Esophagus squamous epithelium (tissue), 5 donors: ENCODE measurements around the gene SNX21. TPM values are rescaled to one million over a fixed set of nuclear protein-coding genes. Genes with fewer than 3 reads are reported as not detected.

Experiments
- DNase-seq: peaks from one replicate; lab custom pipeline; 2025; lab: John Stamatoyannopoulos, UW
- H3K27ac ChIP-seq, 4 donors: fragments of 200-600 bp; sonication (generic); one replicate each; pipeline ENCODE4 v1.5.1; 2016 to 2019; ENCODE audit warnings: mild to moderate bottlenecking in 1 of 4
- H3K27me3 ChIP-seq, 4 donors: fragments of 200-600 bp; sonication (generic); 1 replicate in 3 of 4; 2 replicates in 1 of 4; pipeline versions ENCODE4 v1.5.1 to v1.6.0; 2017 to 2021; ENCODE audit warnings: antibody characterized with exemption in 1 of 4
- H3K36me3 ChIP-seq, 3 donors: fragments of 200-600 bp; sonication (generic); one replicate each; pipeline ENCODE4 v1.5.1; 2016 to 2019
- H3K4me1 ChIP-seq, 3 donors: fragments of 200-600 bp; sonication (generic); one replicate each; pipeline ENCODE4 v1.5.1; 2017 to 2019
- H3K4me3 ChIP-seq, 4 donors: fragments of 200-600 bp; sonication (generic); 1 replicate in 3 of 4; 2 replicates in 1 of 4; pipeline ENCODE4 v1.5.1; 2016 to 2019; ENCODE audit warnings: mild to moderate bottlenecking in 2 of 4, moderate library complexity in 1 of 4
- H3K9me3 ChIP-seq, 3 donors: fragments of 200-600 bp; sonication (generic); one replicate each; pipeline ENCODE4 v1.5.1; 2016 to 2019
- CTCF ChIP-seq, 6 experiments: fragments of 450-650 bp in 4 of 6; fragments of 200-600 bp in 2 of 6; sonication (generic) in 2 of 6; IDR thresholded peaks; one replicate each; pipeline ENCODE4 v1.5.1; 2016 to 2019; ENCODE audit warnings: antibody characterized with exemption in 6 of 6, mild to moderate bottlenecking in 4 of 6, moderate library complexity in 4 of 6
- POLR2A ChIP-seq, 4 donors: fragments of 450-650 bp; IDR thresholded peaks; one replicate each; pipeline ENCODE4 v1.6.1; 2017; ENCODE audit warnings: antibody characterized with exemption in 4 of 4, mild to moderate bottlenecking in 4 of 4, moderate library complexity in 3 of 4
- WGBS, 2 donors: methylation state at CpG; one replicate each; pipeline ENCODE4 v1.1.5; 2018; 5-methylcytosine and 5-hydroxymethylcytosine counted together
- intact Hi-C: fragments of 100-400 bp; cut with DNase I; formaldehyde crosslinking; loops from one replicate; pipeline ENCODE4 v1.15.0; 2022
- total RNA-seq, 4 donors: library from RNA; depleted of rRNA; stranded (reverse); fragments of >200 nt; gene quantifications; one replicate each; pipeline ENCODE4 v1.1.0, GENCODE V29; 2016
- donor health status: DM: yes; HTN: yes; CAD: no.

The SNX21 gene
- total RNA-seq, 4 donors from 2014 or later: 21.2 to 43.2 (median 37.4) TPM

GRCh38 chr20:45813006-45813340, 20.6 kb upstream of the SNX21 start:
- DNase-seq: no peak
- intact Hi-C loops: loop anchor here (10.0 kb wide), 1 partner anchor 152 kb away; no protein-coding TSS in a partner anchor
- H3K27ac ChIP-seq: peak overlapping the region in 3 of 4 donors; percentile 56 to 76 (median 68)
- no peaks in the 10 kb centered on the region for H3K27me3 ChIP-seq
- peaks cover 8 to 38% (median 12%) of the 10 kb centered on the region in 3 donors for H3K4me1 ChIP-seq
- H3K4me3 ChIP-seq: peak overlapping the region; percentile 60 to 79 (median 65)
- TF ChIP-seq CTCF (IDR thresholded peaks at IDR 0.05): no peak
- no peak for TF ChIP-seq POLR2A (IDR thresholded peaks at IDR 0.05)
- WGBS, 2 donors: 0 to 6% methylated on average over 2 to 10 of the region's 11 CpGs
- H3K36me3 ChIP-seq: peaks cover 7 to 37% (median 26%) of the 10 kb centered on the region in 3 donors
- H3K9me3 ChIP-seq: no peaks in the 10 kb centered on the region

- Histone ChIP-seq H3K4me3 (peak overlapping the region in 3 of 4 donors; percentile 60 to 79 (median 67)), H3K27ac (no peak overlapping the region), H3K27me3 (no peaks in the 10 kb centered on the region), H3K4me1 (peaks cover 8 to 38% (median 12%) of the 10 kb centered on the region in 3 donors), H3K36me3 (peaks cover 7 to 32% (median 22%) of the 10 kb centered on the region in 3 donors), H3K9me3 (no peaks in the 10 kb centered on the region)
- DNase-seq: no peak
- intact Hi-C loops: loop anchor here (10.0 kb wide), 1 partner anchor 151 kb away; no protein-coding TSS in a partner anchor
- TF ChIP-seq CTCF (IDR thresholded peaks at IDR 0.05) (no peak), POLR2A (IDR thresholded peaks at IDR 0.05) (no peak)
- 60 to 65% methylated on average over 6 to 7 of the region's 7 CpGs for WGBS, 2 donors
Observed at GRCh38 chr20:45813489-45813888, 20.1 kb upstream of the SNX21 start.

GRCh38 chr20:45814314-45814713, 19.3 kb upstream of the SNX21 start:
- intact Hi-C loops: loop anchor here (10.0 kb wide), 1 partner anchor 150 kb away; no protein-coding TSS in a partner anchor
- TF ChIP-seq POLR2A (IDR thresholded peaks at IDR 0.05) (no peak), CTCF (IDR thresholded peaks at IDR 0.05) (no peak)
- Histone ChIP-seq H3K4me3 (no peak overlapping the region), H3K27me3 (no peaks in the 10 kb centered on the region), H3K9me3 (no peaks in the 10 kb centered on the region), H3K27ac (no peak overlapping the region), H3K4me1 (peaks cover 8 to 38% (median 12%) of the 10 kb centered on the region in 3 donors), H3K36me3 (peaks cover 7 to 24% (median 17%) of the 10 kb centered on the region in 3 donors)
- DNase-seq: no peak
- 81 to 97% methylated on average over 3 of the region's 3 CpGs for WGBS, 2 donors

- H3K9me3 ChIP-seq: no peaks in the 10 kb centered on the region
- H3K27ac ChIP-seq: peak overlapping the region in 1 of 4 donors; percentile 28
- DNase-seq: no peak
- H3K4me3 ChIP-seq: no peak overlapping the region
- no peaks in the 10 kb centered on the region for H3K36me3 ChIP-seq
- peaks cover 5 to 31% (median 9%) of the 10 kb centered on the region in 3 donors for H3K4me1 ChIP-seq
- WGBS, 2 donors: 89 to 98% methylated on average over 2 to 3 of the region's 3 CpGs
- TF ChIP-seq CTCF (IDR thresholded peaks at IDR 0.05) (no peak), POLR2A (IDR thresholded peaks at IDR 0.05) (no peak)
- peaks cover 0 to 4% (median 0%) of the 10 kb centered on the region in 4 donors for H3K27me3 ChIP-seq
- intact Hi-C loops: loop anchor here (10.0 kb wide), 1 partner anchor 148 kb away; no protein-coding TSS in a partner anchor
Observed at GRCh38 chr20:45816951-45817350, 16.6 kb upstream of the SNX21 start.

GRCh38 chr20:45817376-45818194, 16.0 kb upstream of the SNX21 start:
- peak overlapping the region in 2 of 4 donors; percentile 6 to 28 for H3K27ac ChIP-seq
- WGBS, 2 donors: 56 to 67% methylated on average over 6 of the region's 9 CpGs
- peaks cover 0 to 11% (median 0%) of the 10 kb centered on the region in 4 donors for H3K27me3 ChIP-seq
- TF ChIP-seq CTCF (IDR thresholded peaks at IDR 0.05): no peak
- no peak for TF ChIP-seq POLR2A (IDR thresholded peaks at IDR 0.05)
- H3K36me3 ChIP-seq: no peaks in the 10 kb centered on the region
- no peak for DNase-seq
- H3K4me1 ChIP-seq: peaks cover 7 to 32% (median 8%) of the 10 kb centered on the region in 3 donors
- H3K4me3 ChIP-seq: no peak overlapping the region
- intact Hi-C loops: loop anchor here (10.0 kb wide), 1 partner anchor 147 kb away; no protein-coding TSS in a partner anchor
- no peaks in the 10 kb centered on the region for H3K9me3 ChIP-seq
